GM23338 (cell line): ENCODE data around the gene FGFR3. TPM values are rescaled to one million over a fixed set of nuclear protein-coding genes. Genes with fewer than 3 reads are reported as not detected.

ENCODE experiments used
- ATAC-seq: fragments of 200-7000 bp; cut with Tn5 transposase; 3 replicates; pipeline ENCODE4 v1.9.1; 2020
- DNase-seq: peaks from one replicate; pipeline ENCODE4 v3.0.0-alpha.2; 2015; ENCODE audit warnings: low spot score
- H2AFZ ChIP-seq: fragments of 200-600 bp; sonication (generic); 2 replicates; pipeline ENCODE4 v1.8.0; 2016; ENCODE audit warnings: antibody characterized with exemption, mild to moderate bottlenecking, moderate library complexity
- H3F3A ChIP-seq: fragments of 200-600 bp; sonication (generic); replicated peaks from 2 replicates; pipeline ENCODE4 v1.8.0; 2017; ENCODE audit warnings: antibody characterized with exemption, mixed run types, low read depth
- H3K27ac ChIP-seq: fragments of 200-600 bp; sonication (generic); 2 replicates; pipeline ENCODE4 v1.6.1; 2016; ENCODE audit warnings: low read depth
- H3K27me3 ChIP-seq: fragments of 200-600 bp; sonication (generic); 2 replicates; pipeline ENCODE4 v1.8.0; 2016; ENCODE audit warnings: mild to moderate bottlenecking, mixed run types, moderate library complexity; ENCODE audit not compliant: insufficient read depth
- H3K36me3 ChIP-seq: fragments of 200-600 bp; sonication (generic); 2 replicates; pipeline ENCODE4 v1.8.0; 2016; ENCODE audit warnings: mild to moderate bottlenecking; ENCODE audit not compliant: insufficient read depth
- H3K4me1 ChIP-seq: fragments of 200-600 bp; sonication (generic); 2 replicates; pipeline ENCODE4 v1.8.0; 2016; ENCODE audit warnings: mild to moderate bottlenecking, moderate library complexity; ENCODE audit not compliant: insufficient read depth
- H3K4me2 ChIP-seq: fragments of 200-600 bp; sonication (generic); 2 replicates; pipeline ENCODE4 v1.7.1; 2017; ENCODE audit warnings: mixed run types
- H3K4me3 ChIP-seq: fragments of 200-600 bp; sonication (generic); 2 replicates; pipeline ENCODE4 v1.6.1; 2016; ENCODE audit warnings: mixed run types
- H3K79me2 ChIP-seq: fragments of 200-600 bp; sonication (generic); replicated peaks from 2 replicates; pipeline ENCODE4 v1.8.0; 2017; ENCODE audit warnings: mild to moderate bottlenecking; ENCODE audit not compliant: insufficient read depth
- H3K9me2 ChIP-seq: fragments of 200-600 bp; sonication (generic); 2 replicates; pipeline ENCODE4 v1.8.0; 2017; ENCODE audit not compliant: insufficient read depth
- H4K20me1 ChIP-seq: fragments of 200-600 bp; sonication (generic); replicated peaks from 2 replicates; pipeline ENCODE4 v1.8.0; 2017; ENCODE audit warnings: mild to moderate bottlenecking; ENCODE audit not compliant: insufficient read depth
- H3K27ac Mint-ChIP-seq: 2 replicates; pipeline ENCODE4 v1.8.0; 2020; ENCODE audit warnings: inconsistent platforms, mild to moderate bottlenecking, moderate library complexity, mixed read lengths
- H3K27me3 Mint-ChIP-seq: 3 replicates; pipeline ENCODE4 v1.8.0; 2022; ENCODE audit warnings: low read depth, mild to moderate bottlenecking, moderate library complexity, mixed read lengths, inconsistent platforms; ENCODE audit not compliant: insufficient read depth, poor library complexity
- H3K36me3 Mint-ChIP-seq: 3 replicates; pipeline ENCODE4 v1.8.0; 2021; ENCODE audit warnings: low read depth, mild to moderate bottlenecking, inconsistent platforms, moderate library complexity, mixed read lengths
- H3K4me1 Mint-ChIP-seq: 3 replicates; pipeline ENCODE4 v1.8.0; 2020; ENCODE audit warnings: mild to moderate bottlenecking, inconsistent platforms, mixed read lengths
- H3K4me3 Mint-ChIP-seq: 3 replicates; pipeline ENCODE4 v1.8.0; 2021; ENCODE audit warnings: moderate library complexity, mild to moderate bottlenecking, inconsistent platforms, mixed read lengths
- H3K9me3 Mint-ChIP-seq: 3 replicates; pipeline ENCODE4 v1.8.0; 2020; ENCODE audit warnings: moderate library complexity, mild to moderate bottlenecking, inconsistent platforms, mixed read lengths
- CREB1 ChIP-seq: fragments of 250-450 bp; sonication (Bioruptor Pico); IDR thresholded peaks from 2 replicates; pipeline ENCODE4 v1.5.0; 2020; ENCODE audit warnings: low read depth, mild to moderate bottlenecking, moderate library complexity
- CTCF ChIP-seq, 2 experiments: fragments of 200-600 bp in 1 of 2; sonication (generic) in 1 of 2; conservative IDR thresholded peaks; 2 replicates each; pipeline versions ENCODE4 v1.5.1 to v1.6.1; 2016 to 2017; ENCODE audit warnings: antibody characterized with exemption in 2 of 2, low read depth in 2 of 2, mild to moderate bottlenecking in 2 of 2, moderate library complexity in 1 of 2
- ETS1 ChIP-seq: IDR thresholded peaks from 2 replicates; pipeline ENCODE4 v1.6.1; 2016; ENCODE audit warnings: antibody characterized with exemption
- EZH2 ChIP-seq: fragments of 200-600 bp; sonication (generic); IDR thresholded peaks from one replicate; pipeline ENCODE4 v1.8.0; 2017; ENCODE audit warnings: antibody characterized with exemption, mild to moderate bottlenecking, low read depth; ENCODE audit not compliant: unreplicated experiment
- EZH2phosphoT487 ChIP-seq: fragments of 200-600 bp; sonication (generic); IDR thresholded peaks from one replicate; pipeline ENCODE4 v1.8.1; 2018; ENCODE audit warnings: antibody characterized with exemption; ENCODE audit not compliant: unreplicated experiment
- JUNB ChIP-seq: IDR thresholded peaks from one replicate; pipeline ENCODE4 v1.6.1; 2016; ENCODE audit warnings: antibody characterized with exemption; ENCODE audit not compliant: unreplicated experiment
- NANOG ChIP-seq: IDR thresholded peaks from 2 replicates; pipeline ENCODE4 v1.6.1; 2016; ENCODE audit warnings: antibody characterized with exemption, borderline replicate concordance
- POLR2AphosphoS5 ChIP-seq: IDR thresholded peaks from 2 replicates; pipeline ENCODE4 v1.6.1; 2016; ENCODE audit warnings: antibody characterized with exemption, low read depth
- REST ChIP-seq: IDR thresholded peaks from one replicate; pipeline ENCODE4 v1.6.1; 2018; ENCODE audit warnings: antibody characterized with exemption; ENCODE audit not compliant: unreplicated experiment
- STAT1 ChIP-seq: IDR thresholded peaks from one replicate; pipeline ENCODE4 v1.6.1; 2016; ENCODE audit warnings: antibody characterized with exemption; ENCODE audit not compliant: unreplicated experiment
- ZNF114 ChIP-seq: fragments of 250-450 bp; sonication (Bioruptor Pico); IDR thresholded peaks from 2 replicates; pipeline ENCODE4 v1.5.0; 2020; ENCODE audit warnings: mild to moderate bottlenecking, moderate library complexity
- ZNF331 ChIP-seq: fragments of 250-450 bp; sonication (Bioruptor Pico); IDR thresholded peaks from 2 replicates; pipeline ENCODE4 v1.5.0; 2020; ENCODE audit warnings: low read depth, mild to moderate bottlenecking, moderate library complexity
- polyA plus RNA-seq: library from polyadenylated mRNA; unstranded; fragments of >200 nt; fragmentation: Nextera tagmentation; extraction: Ambion mirVana; gene quantifications from 2 replicates; pipeline ENCODE4 v1.2.1, GENCODE V29; 2016
- total RNA-seq: library from RNA; depleted of rRNA; stranded (reverse); fragments of >200 nt; shearing (Covaris generic); gene quantifications from 2 replicates; pipeline ENCODE4 v1.2.3, GENCODE V29; 2014
- TF ChIP-seq, protein P1 (sequence below): fragments of 250-450 bp; sonication (Bioruptor Pico); IDR thresholded peaks from 2 replicates; pipeline ENCODE4 v1.5.0; 2020; ENCODE audit warnings: mild to moderate bottlenecking, moderate library complexity

Gene FGFR3
- total and polyA plus RNA-seq, 2 experiments from 2014 or later, result 3.6 to 17.4 TPM

DNA sequence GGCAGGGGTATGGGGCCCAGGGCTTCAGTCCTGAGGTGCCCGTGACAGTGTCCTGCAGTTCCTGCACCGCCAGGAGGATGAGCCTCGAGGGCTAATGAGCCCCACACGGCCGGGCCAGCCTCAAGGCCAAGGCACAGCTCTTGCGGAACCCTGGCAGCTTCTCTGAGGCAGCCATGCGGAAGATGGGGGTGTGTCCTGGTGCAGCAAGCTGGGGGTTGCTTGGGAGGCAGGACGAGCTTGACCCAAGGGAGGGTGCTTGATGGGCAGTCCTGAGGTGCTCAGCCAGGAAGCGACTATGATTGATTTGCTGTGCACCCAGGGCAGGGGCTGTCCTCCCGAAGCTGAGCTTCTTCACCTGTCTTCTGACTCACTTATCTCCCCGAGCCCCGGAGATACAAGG lies 9.1 kb upstream of the FGFR3 start:
- DNase-seq, result no peak
- no peaks in the 10 kb centered on the region for H3K36me3 Mint-ChIP-seq
- H3K27ac ChIP-seq, result no peak overlapping the region
- H3K27ac Mint-ChIP-seq, result no peak overlapping the region
- H3K4me1 Mint-ChIP-seq, result peaks cover 4% of the 10 kb centered on the region; the same call in 2 of the 3 replicates
- H3K4me3 Mint-ChIP-seq, result no peak overlapping the region
- H3K36me3 ChIP-seq, result no peaks in the 10 kb centered on the region
- H3K79me2 ChIP-seq, result no peaks in the 10 kb centered on the region
- H3K9me2 ChIP-seq, result no peaks in the 10 kb centered on the region
- H3K4me3 ChIP-seq, result no peak overlapping the region
- H3K9me3 Mint-ChIP-seq, result no peaks in the 10 kb centered on the region
- H3K27me3 Mint-ChIP-seq, result peaks cover 8% of the 10 kb centered on the region
- H2AFZ ChIP-seq, result no peak overlapping the region
- H3K27me3 ChIP-seq, result no peaks in the 10 kb centered on the region
- no peak for ATAC-seq
- H3K4me1 ChIP-seq, result peaks cover 1% of the 10 kb centered on the region; the same call in 1 of the 2 replicates
- no peak for TF ChIP-seq REST
- no peak for TF ChIP-seq EZH2
- TF ChIP-seq NANOG, result no peak
- no peak for TF ChIP-seq CREB1 (CRISPR knock-in tag)
- TF ChIP-seq STAT1, result no peak
- TF ChIP-seq JUNB, result no peak
- TF ChIP-seq ZNF114 (CRISPR knock-in tag), result no peak
- no peak for TF ChIP-seq ETS1
- TF ChIP-seq ZNF331 (CRISPR knock-in tag), result no peak
- TF ChIP-seq CTCF (conservative IDR thresholded peaks at IDR 0.05; ENCODE audit: low read depth in 2 of 2), result no peak
- no peak for TF ChIP-seq POLR2AphosphoS5
- TF ChIP-seq, protein P1, sequence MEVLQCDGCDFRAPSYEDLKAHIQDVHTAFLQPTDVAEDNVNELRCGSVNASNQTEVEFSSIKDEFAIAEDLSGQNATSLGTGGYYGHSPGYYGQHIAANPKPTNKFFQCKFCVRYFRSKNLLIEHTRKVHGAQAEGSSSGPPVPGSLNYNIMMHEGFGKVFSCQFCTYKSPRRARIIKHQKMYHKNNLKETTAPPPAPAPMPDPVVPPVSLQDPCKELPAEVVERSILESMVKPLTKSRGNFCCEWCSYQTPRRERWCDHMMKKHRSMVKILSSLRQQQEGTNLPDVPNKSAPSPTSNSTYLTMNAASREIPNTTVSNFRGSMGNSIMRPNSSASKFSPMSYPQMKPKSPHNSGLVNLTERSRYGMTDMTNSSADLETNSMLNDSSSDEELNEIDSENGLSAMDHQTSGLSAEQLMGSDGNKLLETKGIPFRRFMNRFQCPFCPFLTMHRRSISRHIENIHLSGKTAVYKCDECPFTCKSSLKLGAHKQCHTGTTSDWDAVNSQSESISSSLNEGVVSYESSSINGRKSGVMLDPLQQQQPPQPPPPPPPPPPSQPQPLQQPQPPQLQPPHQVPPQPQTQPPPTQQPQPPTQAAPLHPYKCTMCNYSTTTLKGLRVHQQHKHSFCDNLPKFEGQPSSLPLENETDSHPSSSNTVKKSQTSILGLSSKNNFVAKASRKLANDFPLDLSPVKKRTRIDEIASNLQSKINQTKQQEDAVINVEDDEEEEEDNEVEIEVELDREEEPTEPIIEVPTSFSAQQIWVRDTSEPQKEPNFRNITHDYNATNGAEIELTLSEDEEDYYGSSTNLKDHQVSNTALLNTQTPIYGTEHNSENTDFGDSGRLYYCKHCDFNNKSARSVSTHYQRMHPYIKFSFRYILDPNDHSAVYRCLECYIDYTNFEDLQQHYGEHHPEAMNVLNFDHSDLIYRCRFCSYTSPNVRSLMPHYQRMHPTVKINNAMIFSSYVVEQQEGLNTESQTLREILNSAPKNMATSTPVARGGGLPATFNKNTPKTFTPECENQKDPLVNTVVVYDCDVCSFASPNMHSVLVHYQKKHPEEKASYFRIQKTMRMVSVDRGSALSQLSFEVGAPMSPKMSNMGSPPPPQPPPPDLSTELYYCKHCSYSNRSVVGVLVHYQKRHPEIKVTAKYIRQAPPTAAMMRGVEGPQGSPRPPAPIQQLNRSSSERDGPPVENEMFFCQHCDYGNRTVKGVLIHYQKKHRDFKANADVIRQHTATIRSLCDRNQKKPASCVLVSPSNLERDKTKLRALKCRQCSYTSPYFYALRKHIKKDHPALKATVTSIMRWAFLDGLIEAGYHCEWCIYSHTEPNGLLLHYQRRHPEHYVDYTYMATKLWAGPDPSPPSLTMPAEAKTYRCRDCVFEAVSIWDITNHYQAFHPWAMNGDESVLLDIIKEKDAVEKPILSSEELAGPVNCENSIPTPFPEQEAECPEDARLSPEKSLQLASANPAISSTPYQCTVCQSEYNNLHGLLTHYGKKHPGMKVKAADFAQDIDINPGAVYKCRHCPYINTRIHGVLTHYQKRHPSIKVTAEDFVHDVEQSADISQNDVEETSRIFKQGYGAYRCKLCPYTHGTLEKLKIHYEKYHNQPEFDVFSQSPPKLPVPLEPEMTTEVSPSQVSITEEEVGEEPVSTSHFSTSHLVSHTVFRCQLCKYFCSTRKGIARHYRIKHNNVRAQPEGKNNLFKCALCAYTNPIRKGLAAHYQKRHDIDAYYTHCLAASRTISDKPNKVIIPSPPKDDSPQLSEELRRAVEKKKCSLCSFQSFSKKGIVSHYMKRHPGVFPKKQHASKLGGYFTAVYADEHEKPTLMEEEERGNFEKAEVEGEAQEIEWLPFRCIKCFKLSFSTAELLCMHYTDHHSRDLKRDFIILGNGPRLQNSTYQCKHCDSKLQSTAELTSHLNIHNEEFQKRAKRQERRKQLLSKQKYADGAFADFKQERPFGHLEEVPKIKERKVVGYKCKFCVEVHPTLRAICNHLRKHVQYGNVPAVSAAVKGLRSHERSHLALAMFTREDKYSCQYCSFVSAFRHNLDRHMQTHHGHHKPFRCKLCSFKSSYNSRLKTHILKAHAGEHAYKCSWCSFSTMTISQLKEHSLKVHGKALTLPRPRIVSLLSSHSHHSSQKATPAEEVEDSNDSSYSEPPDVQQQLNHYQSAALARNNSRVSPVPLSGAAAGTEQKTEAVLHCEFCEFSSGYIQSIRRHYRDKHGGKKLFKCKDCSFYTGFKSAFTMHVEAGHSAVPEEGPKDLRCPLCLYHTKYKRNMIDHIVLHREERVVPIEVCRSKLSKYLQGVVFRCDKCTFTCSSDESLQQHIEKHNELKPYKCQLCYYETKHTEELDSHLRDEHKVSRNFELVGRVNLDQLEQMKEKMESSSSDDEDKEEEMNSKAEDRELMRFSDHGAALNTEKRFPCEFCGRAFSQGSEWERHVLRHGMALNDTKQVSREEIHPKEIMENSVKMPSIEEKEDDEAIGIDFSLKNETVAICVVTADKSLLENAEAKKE (CRISPR knock-in tag), result no peak
- no peak for TF ChIP-seq EZH2phosphoT487
- H4K20me1 ChIP-seq, result no peaks in the 10 kb centered on the region
- H3F3A ChIP-seq, result 0 out of 2 replicates have a peak, but pooled peaks cover 3% of the 10 kb centered on the region
- no peak overlapping the region for H3K4me2 ChIP-seq
